Left cardiac atrium (tissue), 4 donors: Measurements from ENCODE around the gene GDPD5. TPM values are rescaled to one million over a fixed set of nuclear protein-coding genes. Genes with fewer than 3 reads are reported as not detected.

Experiments used
- ATAC-seq, 2 donors: fragments of 200-7000 bp; cut with Tn5 transposase; one replicate each; pipeline ENCODE4 v1.9.1; 2020; ENCODE audit warnings: mild to moderate bottlenecking in 2 of 2, moderate library complexity in 2 of 2
- DNase-seq: peaks from one replicate; pipeline ENCODE4 v3.0.0-alpha.2; 2020
- intact Hi-C, 2 donors: fragments of 100-400 bp; cut with DNase I; formaldehyde crosslinking; loops; one replicate each; pipeline versions ENCODE4 v1.14.1 to v1.15.1; 2022 to 2023
- total RNA-seq, 2 donors: library from RNA; stranded (reverse); fragmentation: NEBNext Ultra II Directional; extraction: Animal tissue kit (Norgen Biotek cat#: 25700); gene quantifications; one replicate each; pipeline ENCODE4 v1.2.1, GENCODE V29; 2021
- donor health status: DM: no; HTN: yes; CAD: no.
- donor health status: DM: no; HTN: yes; CAD: no; lungs with severe emphysema.
- donor health status: DM: yes; HTN: yes; CAD: no.
- donor health status: Dilated cardiomyopathy.

Gene GDPD5
- total RNA-seq, 2 donors from 2014 or later: 12.3 to 17.6 TPM

- DNase-seq (no peak), ATAC-seq (no peak)
- intact Hi-C loops: no loop called here
Measured at GRCh38 chr11:75465701-75466531, 59.8 kb downstream of the GDPD5 start.

DNA sequence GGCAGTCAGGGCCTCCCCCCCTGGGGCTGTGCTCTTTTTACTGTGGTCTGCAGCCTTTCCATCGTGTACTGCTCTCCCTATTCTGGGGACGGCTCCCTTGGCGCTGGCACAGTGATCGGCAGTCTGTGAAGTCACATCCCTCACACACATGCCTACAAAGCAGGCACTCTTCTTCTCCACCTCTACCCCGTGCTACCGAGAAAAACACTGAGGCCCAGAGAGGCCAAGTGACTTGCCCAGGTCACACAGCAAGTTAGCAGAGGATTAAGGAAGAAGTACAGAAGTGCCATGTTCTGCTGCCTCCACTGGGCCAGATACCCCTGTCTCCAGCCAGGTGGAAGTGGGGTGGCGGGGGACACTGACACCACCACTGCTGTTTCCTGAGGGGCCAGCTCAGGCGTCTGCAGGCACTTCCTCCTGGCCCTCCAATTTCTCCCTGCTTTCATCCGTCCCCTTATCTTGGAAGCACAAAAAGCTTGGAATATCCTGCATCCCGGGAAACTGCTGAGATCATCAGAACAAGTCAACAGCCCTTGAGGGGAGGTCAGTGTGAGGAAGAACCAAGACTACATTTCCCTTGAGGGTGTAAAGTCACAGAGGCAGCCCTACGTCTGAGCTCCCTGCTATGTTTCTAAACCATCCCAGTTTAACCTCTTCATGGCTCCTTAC is 62.5 kb downstream of the GDPD5 start:
- no peak for DNase-seq
- intact Hi-C loops: no loop called here
- no peak for ATAC-seq

- intact Hi-C loops: no loop called here
- DNase-seq (no peak), ATAC-seq (no peak)
Measured at GRCh38 chr11:75462117-75462653, 63.6 kb downstream of the GDPD5 start.

DNA sequence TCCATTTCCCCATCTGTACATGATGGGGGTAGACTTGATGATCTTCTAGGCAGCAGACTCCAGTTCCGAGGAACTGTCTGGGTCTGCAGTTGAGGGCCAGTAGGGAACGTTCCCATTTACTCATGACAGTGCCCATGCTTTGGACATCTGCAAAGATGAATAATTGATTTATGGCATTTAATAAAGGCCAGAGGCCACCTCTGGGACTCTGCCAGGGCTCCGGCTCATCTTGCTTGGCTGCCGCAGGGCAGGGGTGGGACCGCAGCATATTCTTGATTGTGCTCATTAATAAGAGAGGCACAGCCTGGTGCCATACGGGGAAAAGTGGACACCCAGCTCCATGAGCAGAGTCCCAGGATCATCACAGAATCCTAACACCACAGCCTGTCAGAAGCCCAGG is 64.6 kb downstream of the GDPD5 start:
- intact Hi-C loops: no loop called here
- DNase-seq (no peak), ATAC-seq (no peak)

DNA sequence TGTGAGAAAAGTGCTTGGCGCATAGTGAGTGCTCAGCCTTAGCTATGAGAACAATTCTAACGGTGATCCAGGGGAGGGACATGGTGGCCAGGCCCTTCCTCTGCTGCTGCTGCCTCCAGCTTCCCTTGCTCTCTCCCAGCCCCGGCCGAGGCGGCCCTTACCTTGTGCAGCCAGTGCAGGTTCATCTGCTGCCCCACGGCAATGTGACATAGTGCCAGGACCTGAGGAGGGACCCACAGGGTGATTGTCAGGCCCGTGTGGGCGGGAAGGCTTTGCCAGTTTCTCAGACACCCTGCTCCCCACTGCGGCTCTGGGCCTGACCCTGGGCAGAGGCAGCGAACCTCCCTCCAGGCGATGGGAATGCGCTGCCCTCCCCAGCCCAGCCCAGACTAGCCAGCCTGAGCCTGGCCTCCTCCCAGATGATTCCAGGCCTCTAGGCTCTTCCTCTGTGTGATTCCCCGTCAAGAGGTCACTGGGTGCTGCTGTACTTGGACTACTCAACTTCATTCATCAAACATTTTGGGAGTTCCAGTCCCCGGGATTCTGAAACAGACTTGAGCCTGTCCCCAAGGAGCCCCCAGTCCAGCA is 69.1 kb downstream of the GDPD5 start:
- intact Hi-C loops: no loop called here
- DNase-seq (no peak), ATAC-seq (no peak)

DNA sequence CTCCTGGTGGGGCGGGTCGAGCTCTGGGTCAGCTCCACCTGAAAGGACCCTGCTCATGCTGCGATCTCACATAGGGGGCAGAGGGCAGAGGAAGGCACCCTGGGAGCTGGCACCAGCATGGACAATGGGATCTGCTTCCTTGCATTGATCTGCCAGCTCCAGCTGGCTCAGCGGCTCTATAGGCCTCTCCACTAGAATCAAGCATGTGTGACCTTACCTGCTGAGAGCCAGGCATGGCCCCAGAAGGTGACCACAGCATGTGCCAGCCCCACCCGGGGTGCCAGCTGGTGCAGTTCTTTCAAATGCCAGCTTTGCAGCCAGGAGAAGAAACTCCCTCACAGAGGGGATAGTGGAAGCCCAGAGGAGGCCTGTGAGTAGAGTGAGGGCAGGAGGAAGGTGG is 70.8 kb downstream of the GDPD5 start:
- intact Hi-C loops: no loop called here
- DNase-seq (no peak), ATAC-seq (no peak)

DNA sequence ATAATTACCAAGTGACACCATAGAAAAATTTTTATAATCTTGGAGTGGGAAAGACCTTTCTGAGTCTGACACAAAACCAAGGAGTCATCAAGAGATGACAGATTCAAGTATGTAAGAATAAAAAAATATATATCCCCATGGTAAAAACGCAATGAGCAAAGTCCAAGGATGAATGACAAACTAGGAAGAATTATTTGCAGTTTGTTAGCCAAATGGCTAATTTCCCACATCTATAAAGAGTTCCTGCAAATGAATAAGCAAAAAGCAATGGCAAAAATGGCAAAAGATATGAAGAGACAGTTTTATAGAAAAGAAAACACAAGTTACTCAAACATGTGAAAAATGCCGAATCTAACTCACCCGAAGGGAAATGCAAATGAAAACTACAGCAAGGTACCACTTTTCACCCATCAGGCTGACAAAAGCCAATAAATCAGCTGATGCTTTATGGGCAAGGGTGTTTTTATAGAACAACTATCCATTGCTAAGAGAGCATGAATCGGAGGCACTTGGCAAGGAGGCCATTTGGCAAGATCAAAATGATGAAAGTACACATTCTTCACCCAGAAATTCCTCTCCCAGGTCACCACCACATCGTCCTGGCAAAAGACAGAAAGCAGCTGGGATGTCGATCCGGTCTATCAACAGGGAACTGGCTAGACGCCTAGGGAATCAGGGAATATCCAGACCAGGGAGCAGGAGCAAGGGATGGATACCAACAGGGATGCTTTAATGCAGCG is 71.7 kb downstream of the GDPD5 start:
- ATAC-seq (peak in 1 of 2 donors; percentile 17), DNase-seq (no peak)
- intact Hi-C loops: no loop called here

DNA sequence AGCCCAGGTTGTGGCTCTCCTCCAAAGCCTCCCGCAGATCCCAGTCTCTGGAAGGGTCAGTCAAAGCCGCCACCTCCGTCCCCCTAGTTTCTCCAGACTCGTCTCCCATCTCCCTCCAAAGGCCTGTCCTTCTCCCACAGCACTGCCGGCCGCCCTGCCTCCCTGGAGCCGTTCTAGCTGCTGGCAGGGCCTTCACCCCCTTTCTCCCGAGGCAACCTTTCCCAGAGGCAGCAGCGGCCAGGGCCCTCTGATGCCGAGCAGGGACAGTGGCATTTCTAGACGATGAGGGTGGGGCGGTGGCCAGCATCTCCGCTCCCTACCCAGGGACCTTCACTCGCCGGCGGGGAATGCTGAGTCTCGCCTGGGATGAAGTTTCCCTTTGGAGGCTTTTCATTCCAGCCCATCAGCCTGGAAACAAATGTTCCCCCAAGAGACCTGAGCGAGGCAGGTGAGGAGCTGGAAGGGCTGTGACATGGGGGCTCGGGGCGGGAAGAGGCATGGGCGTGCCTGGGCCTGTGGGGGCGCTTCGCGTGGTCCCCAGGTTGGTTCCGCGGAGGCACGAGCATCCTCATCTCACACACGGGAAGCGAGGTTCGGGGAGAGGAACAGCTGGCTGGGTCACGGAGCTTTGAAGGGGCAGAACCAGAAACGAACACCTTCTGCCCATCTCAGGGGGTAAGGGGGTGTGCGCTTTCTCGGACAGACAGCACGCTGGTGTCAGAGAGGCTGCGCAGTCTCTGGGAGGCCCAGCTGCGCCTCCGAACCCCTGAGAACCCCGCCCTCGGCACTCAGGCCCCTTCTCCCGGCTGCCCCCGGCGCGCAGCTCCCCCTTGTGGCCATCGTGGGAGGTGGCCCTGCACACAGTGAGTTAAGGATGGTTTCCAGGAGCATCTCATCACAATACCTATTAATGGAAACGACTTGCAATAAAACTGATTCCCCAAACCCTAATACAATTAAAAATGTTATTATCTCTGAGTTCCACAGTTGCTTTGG is 74.6 kb downstream of the GDPD5 start:
- ATAC-seq: no peak
- DNase-seq: no peak
- intact Hi-C loops: no loop called here

DNA sequence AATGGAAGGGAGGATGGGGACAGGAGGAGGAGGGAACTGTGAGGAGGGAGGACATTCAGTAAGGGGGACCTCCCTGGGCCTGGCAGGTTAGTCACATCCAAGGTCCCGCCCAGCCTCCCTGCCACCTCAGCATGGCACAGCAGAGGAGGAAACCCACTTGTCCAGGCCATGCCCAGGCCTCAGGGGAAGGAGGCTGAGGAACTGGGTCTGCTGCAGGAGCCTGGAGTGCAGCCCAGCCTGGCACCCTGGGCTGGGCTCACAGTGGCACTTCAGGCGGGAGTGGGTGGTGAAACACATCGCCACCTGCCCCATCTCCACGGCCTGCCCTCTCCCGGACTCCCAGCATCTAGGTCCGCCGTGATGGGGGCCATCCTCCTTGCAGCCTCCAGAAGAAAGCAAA is 75.5 kb downstream of the GDPD5 start:
- no peak for ATAC-seq
- intact Hi-C loops: no loop called here
- DNase-seq: no peak

DNA sequence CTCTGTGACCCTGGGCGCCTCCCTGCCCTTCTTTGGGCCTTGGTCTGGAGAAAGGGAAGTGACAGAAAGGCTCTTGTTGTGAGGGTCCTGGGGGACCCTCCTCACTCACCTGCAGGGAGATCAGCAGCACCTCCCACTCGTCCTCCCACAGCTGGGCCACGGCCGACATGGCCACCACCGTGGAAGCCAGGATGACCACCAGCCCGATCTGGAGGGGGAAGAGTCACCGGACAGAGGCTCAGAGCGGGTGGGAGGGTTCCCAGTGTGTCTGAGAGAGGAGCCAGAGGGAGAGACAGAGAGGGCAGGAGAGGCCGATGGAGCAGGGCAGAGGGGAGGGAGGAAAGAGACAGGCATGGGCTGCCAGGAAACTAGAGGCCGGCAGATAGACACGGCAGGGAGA is 76.0 kb downstream of the GDPD5 start:
- DNase-seq: no peak
- intact Hi-C loops: loop anchor here in 1 of 2 donors (10.0 kb wide), 1 partner anchor 55 kb away; the partner anchor contains the start of gene RPS3

DNA sequence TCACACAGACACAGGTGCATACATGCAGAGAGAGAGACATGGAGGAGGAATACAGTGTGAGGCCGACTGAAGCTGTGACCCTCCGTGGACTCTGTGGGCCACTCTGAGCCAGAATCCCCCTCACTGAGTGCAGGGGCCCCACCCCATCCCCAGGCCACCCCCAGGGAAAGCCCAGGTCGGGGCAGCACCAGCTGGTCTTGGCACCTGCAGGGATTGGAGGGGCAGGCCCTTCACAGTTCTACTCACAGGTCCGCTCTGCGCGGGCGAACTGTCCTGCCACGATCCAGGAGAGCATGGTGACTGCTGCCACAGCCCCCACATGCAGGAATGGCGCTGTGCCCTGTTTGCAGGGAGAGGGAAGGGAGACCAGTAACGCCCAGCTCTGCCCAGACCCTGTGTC is 76.5 kb downstream of the GDPD5 start:
- DNase-seq (no peak), ATAC-seq (no peak)
- intact Hi-C loops: loop anchor here in 1 of 2 donors (10.0 kb wide), 1 partner anchor 54 kb away; the partner anchor contains the start of gene RPS3

More for the DNA sequence above, 76.0 kb downstream of the GDPD5 start:
- no peak for ATAC-seq

GRCh38 chr11:75447415-75447814 is 78.3 kb downstream of the GDPD5 start:
- ATAC-seq (no peak), DNase-seq (no peak)
- intact Hi-C loops: loop anchor here in 1 of 2 donors (10.0 kb wide), 1 partner anchor 53 kb away; the partner anchor contains the start of gene RPS3

- ATAC-seq (peak; percentile 77 to 80), DNase-seq (peak; percentile 71)
- intact Hi-C loops: loop anchor here (1.0 to 10.0 kb wide), 3 partner anchors 51 to 87 kb away; partner anchors contain the start of gene RPS3 (in 1 of the 2)
Measured at GRCh38 chr11:75445315-75445953, 80.3 kb downstream of the GDPD5 start.

DNA sequence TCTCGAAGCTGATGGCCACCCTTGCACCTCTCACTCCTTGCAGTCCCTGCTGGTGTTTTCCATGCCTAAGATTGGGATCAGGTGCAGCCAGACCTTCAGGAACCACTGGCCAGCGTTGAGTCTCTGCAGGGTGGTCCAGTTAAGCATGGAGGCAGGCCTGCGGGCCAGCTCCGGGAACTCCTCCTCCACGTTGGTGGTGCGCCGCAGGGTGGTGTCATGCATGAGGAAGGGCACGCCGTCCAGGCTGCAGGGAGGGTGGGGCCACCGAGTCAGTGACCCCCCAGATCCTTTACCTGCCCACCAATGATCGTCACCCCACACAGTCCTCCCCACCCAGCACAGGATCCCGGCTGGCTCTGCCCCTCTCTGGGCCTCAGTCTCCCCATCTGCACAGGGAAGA is 82.7 kb downstream of the GDPD5 start:
- intact Hi-C loops: loop anchor here in 1 of 2 donors (10.0 kb wide), 1 partner anchor 48 kb away; the partner anchor contains the start of gene RPS3
- ATAC-seq (no peak), DNase-seq (peak; percentile 11)

- intact Hi-C loops: loop anchor here in 1 of 2 donors (10.0 kb wide), 1 partner anchor 48 kb away; the partner anchor contains the start of gene RPS3
- DNase-seq (peak; percentile 8), ATAC-seq (no peak)
Measured at GRCh38 chr11:75442161-75442885, 83.4 kb downstream of the GDPD5 start.

GRCh38 chr11:75441804-75442132 is 84.0 kb downstream of the GDPD5 start:
- ATAC-seq (no peak), DNase-seq (no peak)
- intact Hi-C loops: loop anchor here in 1 of 2 donors (10.0 kb wide), 1 partner anchor 47 kb away; the partner anchor contains the start of gene RPS3
